Measurements from ENCODE around the gene IP6K1. TPM values are rescaled to one million over a fixed set of nuclear protein-coding genes. Genes with fewer than 3 reads are reported as not detected.
"Not testable (repeated sequence)": the region's sequence is repeated elsewhere in the genome, so short reads cannot be mapped to it uniquely, and the experiment has no call there.

The IP6K1 gene
- 82.4 TPM for total RNA-seq

DNA sequence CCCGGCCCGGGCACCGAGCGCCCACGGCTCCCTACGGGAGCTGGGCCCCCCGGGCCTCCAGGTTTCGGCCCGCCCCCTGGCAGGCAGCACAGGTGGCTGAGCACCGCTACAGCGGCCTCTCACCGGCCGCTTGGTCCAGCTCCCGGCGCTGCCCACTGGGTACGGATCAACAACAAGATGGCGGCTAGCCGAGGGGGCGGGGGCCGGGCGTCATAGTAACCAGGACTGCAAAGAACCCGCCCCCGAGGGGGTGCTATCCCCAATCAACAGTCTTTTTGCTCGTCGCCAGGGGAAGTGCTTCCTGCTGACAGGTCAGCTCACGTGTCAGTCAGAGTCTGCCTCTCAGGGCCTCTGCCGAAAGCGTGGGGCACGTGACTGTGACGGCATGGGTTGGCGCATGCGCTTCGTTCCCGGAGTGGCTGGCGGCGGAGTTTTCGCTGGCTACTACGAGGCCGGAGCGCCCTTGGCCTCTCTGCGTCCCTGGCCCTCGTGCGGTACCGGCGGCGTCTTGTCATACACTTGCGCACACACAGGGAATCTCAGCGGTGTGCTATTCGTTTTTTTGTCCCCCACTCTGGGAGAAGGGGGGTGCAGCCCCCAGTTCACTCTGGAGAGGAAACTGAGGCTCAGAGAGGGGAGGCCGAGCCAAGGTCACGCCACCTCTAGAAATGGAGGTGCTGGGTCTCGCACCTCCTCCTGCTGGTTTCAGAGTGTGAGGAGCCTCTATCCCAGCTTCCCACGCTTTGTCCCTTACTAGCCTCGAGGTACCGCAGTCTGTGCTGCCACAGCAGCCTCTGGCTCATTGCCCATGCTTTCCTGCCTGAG, at the start of gene IP6K1:
TSS of gene IP6K1 (minus strand) at position 186 of the 825 bp plus-strand sequence. CDS start 38,502 bp downstream, outside the sequence.
- peak; percentile 92 to 100 (median 100) for DNase-seq (ENCODE audit: low read depth in 2 of 3, low spot score in 2 of 3)

DNA sequence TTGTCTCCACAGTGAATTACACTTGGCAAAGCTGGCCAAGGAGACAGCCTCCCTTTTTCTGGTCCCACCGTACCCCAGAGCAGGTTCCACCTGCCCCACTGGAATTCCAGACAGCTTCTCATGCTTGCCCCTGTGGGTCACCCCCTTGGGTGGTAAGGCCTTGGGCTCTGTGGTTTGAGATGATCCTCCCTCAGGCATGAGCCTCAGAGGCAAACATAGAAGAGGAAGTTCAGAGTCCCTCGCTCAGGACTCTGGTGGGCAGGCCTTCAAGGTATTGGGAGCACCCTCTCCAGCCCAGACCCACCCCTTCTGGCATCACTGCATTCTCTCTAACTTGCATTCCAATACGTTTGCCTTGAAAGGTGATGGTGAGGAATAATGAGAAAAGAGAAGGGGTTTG, 45.0 kb upstream of the IP6K1 start:
- DNase-seq (ENCODE audit: low read depth in 2 of 3, low spot score in 2 of 3): peak in 2 of 3 donors; percentile 17 to 57

DNA sequence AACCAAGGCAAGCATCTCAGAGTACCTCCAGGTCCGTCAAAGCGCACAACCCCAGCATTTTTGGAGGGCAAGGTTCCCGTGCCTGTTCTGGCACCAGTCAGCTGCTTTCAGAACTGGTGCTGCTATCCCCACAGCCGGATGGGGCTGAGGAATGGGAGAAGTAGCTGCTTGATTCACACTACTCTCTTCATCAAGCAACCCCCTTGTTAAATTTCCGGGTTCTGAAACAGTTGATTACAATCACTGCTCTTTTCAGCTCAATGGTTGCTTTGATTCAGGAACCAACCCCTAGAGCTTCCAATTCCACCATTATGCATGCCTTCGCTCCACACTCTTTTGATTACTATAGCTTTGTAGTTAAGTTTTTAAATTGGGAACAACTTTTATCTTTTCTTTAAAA, 39.7 kb upstream of the IP6K1 start:
- no peak for DNase-seq (ENCODE audit: low read depth in 2 of 3, low spot score in 2 of 3)

DNA sequence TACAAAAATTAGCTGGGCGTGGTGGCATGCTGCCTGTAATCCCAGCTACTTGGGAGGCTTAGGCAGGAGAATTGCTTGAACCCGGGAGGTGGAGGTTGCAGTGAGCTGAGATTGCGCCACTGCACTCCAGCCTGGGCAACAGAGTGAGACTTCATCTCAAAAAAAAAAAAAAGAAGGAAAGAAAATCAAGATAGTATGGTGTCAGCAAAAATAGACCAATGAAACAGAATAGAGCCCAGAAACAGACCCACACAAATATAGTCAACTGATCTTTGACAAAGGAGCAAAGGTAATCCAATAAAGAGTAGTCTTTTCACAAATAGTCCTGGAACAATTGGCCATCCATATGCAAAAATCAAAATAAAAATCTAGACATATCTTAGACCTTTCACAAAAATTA, 36.8 kb upstream of the IP6K1 start:
- not testable (repeated sequence) for DNase-seq (ENCODE audit: low read depth in 2 of 3, low spot score in 2 of 3)

DNA sequence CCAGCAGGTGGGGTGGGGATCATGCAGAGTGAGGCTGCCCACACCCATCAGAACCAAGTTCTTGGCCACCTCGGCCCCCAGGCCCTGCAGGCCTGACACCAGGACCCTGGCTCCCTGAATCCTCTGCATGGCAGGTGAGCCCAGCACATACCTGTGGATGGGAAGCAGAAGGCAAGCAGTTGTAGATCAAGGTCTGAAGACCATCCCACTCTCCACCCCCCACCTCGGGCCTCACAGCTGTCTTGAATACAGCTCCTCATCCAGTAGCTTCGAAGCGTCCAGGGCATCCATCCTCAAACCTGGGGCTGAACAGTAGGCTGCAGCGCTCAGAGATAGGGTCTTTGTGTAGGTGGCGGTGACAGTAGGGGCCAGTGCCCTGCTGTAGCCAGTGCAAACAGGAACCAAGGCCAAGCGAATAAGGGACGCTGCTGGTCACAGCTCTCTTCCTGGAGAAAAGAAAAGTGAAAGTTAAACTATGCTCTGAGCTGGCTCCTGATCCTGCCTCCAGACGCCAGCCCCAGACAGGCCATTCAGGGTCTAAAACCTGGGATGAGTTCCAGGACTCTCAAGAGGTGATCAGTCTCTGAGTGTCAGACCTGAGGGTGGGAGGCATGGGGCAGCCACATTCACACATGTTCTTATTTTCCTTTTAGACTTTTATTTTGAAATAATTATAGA, 27.3 kb upstream of the IP6K1 start, which contains the start of gene UBA7:
TSS of gene UBA7 (minus strand) at position 457 of the 678 bp plus-strand sequence. CDS start at position 291, 166 bp downstream.
- peak in 2 of 3 donors; percentile 55 to 63 for DNase-seq (ENCODE audit: low read depth in 2 of 3, low spot score in 2 of 3)

DNA sequence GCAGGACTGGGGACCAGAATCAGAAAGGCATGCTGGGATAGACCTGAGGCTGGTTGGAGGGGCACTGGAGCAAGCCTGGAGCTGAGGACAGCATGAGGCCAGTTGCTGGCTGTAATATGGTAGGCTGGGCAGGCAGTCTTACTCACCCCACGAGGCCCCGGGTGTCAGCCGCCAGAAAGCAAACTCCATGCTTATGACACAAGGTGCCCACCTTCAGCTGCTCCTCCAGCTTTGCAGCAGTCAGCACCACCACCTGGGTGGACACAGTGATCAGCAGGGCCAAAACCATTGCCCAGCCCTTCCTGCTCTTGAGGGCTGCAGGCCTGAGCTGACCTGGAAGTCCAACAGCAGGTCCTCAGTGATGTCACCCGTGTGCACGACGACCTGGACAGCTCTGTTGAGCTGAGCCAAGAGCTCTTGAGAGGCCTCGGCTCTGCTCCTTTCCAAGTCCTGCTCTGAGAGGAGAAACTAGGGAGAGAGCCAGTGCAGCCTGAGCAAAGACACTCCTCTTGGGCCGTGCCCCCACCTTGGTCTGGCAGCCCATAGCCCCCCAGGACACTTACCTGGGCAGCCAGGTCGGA, 26.7 kb upstream of the IP6K1 start:
- no peak for DNase-seq (ENCODE audit: low read depth in 2 of 3, low spot score in 2 of 3)

DNA sequence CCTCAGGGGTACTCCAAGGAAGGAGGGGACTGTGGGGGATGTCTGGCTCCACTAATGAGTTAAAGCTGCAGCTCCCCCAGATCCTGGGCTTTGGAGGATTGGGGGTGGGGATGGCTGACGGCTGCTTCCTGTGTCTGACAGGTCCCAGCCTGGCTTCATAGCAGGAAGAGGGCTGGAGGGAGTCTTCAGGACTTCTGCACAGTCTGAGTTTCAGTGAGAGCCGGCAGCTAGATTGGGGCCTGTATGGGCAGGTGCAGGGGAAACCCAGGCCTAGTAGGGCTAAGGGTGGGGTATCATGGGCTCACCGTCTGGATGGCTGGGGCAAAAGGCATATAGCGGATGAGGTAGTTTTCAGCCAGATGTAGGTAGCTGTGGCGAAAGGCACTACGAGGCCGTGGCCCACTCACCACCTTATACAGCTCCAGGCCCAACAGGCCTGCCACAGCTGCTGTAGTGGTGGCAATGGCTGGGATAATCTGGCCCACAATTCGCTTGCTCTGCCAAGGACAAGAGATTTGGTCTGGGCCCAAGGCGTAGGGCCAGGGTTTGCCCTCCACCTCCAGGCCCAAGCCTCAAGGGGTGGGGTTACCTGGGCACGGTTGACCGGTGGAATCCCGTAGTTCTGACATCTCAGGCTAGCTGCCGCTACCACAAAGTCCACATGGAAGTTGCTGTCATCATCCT, 21.2 kb upstream of the IP6K1 start:
- DNase-seq (ENCODE audit: low read depth in 2 of 3, low spot score in 2 of 3): peak in 2 of 3 donors; percentile 33 to 45

DNA sequence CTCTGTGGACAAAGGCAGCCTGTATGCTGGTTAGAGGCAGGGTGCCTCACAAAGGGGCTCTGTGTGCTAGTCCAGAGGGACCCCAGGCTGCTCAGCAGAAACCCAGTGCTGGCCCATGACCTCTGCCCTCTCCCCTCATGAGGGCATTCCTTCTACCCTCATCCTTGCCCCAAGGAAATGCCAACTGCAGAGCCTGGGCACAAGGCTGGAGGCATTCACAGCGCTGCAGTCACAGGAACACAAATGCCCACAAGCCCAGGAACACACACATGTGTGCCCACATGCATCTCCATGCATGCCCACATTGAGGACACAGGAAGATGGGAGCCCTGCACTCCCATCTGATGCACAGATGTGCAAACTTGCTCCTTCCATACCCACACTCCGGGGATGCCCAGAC, 20.5 kb upstream of the IP6K1 start:
- peak in 1 of 3 donors; percentile 28 for DNase-seq (ENCODE audit: low read depth in 2 of 3, low spot score in 2 of 3)

DNA sequence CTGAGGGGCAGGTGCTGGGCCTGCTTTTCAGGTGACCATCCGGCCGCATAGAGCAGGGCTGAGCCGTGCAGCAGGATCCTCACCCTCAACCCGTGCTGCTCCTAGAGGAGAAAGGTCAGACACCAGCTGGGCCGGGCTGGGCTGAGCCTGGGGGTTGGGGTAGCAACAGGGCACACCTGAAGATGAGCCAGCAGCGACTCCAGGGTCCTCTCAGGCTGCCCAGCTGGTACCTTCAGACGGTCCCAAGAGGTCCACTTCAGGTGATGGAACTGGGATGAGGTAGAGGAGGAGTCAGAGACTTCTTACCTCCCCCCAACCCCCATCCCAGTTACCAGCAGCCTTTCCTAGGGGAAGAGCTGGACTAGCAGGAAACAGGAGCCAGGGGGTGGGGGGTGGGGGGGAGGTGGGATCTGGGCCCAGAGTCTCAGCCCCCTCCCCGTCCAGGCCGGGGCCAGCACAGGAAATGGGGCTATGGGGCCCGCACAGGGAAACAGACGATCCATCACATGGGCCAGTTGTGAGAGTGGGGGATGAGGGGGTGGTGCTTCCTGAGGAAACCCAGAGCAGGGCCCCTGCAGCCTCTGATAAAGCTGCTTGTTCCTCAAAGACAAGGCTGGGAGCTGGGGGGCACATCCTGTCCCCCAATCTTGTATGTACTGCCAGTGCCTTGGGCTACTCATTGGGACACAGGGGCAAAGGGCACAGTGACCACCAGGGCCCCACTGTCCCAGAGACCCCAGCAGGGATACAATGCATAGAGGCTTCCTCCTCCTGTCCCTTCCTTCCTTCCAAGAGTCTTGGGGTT, 19.8 kb upstream of the IP6K1 start:
- DNase-seq (ENCODE audit: low read depth in 2 of 3, low spot score in 2 of 3): peak in 2 of 3 donors; percentile 92 to 98

DNA sequence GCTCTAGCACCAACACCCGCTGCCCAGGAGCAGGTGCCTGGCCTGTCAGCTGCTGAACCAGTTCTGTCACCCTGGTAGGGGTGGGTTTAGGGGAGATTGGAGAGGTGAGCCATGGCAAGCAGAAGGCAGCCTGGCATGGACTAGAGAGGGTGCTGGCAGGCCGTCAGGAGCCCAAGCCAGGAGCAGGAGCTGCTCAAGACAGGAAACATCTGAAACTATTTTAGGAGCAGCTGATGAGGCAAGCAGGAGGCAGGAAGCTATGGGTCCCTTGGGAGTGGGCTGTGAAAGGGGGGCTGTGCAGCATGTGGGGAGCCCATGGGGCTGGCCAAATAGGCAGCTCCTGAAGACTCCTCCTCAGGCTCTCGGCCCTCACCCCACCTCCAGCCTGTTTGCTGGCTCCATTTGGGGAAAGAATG, 19.0 kb upstream of the IP6K1 start:
- DNase-seq (ENCODE audit: low read depth in 2 of 3, low spot score in 2 of 3): peak in 2 of 3 donors; percentile 63 to 78

DNA sequence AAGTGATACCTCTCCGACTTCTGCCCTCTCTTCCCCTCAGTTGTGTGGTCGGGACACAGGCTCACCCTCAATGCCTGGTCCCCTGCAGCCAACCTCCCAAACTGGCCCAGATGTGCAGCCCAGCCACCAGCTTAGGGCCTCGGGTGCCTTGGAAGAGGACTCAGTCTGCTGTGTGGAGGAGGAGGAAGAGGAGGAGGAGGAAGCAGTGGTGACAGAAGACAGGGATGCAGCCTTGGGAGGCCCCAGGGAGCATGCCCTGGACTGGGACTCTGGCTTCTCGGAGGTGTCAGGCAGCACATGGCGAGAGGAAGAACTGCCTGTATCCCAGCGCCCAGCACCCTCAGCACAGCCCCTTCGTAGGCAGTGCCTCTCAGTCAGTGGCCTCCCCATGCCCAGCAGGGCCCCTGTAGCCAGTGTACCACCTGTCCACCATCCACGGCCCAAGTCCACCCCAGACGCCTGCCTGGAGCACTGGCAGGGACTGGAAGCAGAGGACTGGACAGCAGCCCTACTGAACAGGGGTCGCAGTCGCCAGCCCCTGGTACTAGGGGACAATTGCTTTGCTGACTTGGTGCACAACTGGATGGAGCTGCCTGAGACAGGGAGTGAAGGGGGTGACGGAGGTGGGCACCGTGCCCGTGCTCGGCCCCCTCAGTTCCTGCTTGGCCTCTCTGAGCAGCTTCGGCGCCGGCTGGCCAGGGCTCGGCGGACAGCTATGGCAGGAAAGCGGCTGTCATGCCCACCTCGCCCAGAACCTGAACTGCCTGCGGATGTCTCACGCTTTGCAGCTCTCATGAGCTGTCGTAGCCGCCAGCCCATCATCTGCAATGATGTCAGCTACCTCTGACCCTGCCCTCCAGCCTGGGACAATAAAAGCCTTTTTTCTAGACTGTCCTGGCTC, 18.0 kb upstream of the IP6K1 start:
- peak in 1 of 3 donors; percentile 22 for DNase-seq (ENCODE audit: low read depth in 2 of 3, low spot score in 2 of 3)

DNA sequence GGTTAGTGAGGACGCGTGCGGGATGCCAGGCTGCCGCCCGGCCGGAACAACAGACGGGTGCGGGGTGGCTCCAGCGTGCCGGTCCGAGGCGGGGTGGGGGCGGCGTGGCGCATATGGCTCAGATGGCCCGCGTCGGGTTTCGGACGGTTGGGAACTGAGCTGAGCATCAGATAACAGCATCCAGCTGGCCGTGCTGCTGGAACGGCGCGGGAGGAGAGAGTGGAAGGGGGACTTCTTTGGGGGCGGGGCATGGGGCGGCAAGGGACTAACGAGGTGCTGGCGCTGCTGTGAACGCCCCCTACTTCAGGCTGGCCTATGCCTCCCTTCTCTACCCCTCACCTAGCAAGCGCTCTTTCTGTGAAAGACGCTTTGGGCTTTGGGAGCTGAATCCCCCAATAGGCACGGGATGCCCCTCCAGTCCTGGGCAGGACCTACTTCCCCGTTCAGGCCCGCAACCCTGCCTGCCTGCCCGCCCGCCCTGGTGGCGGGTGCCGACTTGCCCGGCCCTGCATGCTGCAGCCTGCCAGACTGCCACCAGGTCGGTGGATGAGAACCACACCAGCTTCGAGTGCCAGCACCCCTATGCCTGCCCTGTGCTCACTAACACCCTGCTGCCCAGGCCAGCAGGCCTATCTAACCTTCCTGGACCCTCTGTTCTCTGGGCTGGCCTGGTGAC, 17.3 kb upstream of the IP6K1 start:
- peak in 2 of 3 donors; percentile 59 to 78 for DNase-seq (ENCODE audit: low read depth in 2 of 3, low spot score in 2 of 3)

DNA sequence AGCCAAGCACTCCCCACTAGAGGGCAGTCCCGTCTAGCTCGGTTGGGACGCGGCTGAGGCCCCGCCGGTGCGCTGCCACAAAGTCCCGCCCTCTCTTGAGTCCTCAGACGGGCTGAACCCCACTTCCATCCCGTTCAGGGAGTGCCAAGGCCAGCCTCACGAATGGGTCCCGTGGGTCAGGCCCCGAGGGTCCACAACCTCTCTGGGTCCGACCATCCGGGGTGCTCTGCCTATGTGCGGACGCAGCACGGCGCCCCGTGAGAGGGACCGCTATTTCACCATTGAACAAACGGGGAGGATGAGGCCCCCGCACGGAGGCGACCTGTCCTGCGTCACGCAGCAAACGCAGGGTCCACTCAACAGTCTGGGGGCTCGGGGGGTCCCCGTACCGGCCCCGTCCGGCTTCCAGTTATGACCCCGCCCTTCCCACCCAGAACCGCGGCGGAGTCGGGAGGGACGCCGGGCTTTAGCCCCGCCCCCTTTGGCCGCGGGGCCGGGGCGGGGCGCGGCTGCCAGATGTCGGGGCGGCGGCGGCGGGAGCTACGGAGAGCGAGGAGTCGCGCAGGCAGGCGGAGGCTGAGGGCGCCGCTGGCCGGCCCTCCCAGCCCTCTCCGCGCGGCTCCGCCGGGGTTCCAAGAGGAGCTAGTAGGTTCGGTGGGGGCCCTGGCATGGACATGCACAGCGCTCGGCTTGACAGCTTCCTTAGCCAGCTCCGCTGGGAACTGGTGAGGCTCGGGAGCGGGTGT, 16.6 kb upstream of the IP6K1 start, which contains the start of gene INKA1:
TSS of gene INKA1 (plus strand) at position 543 of the 746 bp plus-strand sequence. CDS start at position 675, 132 bp downstream.
- peak; percentile 74 to 93 (median 86) for DNase-seq (ENCODE audit: low read depth in 2 of 3, low spot score in 2 of 3)

DNA sequence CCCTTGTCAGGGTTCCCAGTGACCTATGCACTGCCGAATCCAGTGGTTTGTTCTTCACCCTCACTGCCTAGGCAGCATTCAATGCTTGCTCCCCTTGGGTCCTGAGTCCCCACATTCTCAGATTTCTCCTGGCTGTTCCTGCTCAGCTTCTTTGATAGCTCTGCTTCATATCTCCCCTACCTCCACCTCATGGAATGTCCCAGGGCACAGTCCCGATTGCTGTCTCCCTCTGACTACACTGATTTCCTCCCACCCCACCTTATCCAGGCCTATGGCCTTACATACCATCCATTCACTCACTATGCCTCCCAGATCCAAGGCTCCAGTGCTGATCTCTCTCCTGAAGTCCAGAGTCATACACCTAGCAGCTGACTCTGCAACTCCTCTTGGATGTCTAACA, 14.8 kb upstream of the IP6K1 start:
- DNase-seq (ENCODE audit: low read depth in 2 of 3, low spot score in 2 of 3): no peak

DNA sequence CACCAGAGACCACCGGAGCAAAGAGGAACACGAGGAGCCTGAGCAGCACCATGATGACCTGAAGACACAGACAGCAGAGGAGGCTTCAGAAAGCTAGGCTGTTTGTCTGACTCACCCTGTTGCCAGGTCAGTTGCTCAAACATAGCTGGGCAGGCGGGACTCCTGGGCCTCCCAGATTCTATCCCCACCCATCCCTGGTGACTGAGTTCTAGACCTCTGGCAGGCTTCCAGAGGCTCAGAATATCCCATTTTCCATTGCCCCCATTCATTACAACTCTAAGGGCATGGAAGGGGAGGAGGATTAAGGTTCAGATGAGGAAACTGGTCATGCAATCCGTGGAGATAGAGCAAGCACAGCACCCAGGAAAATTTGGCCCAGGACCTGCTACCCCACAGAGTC, 13.4 kb upstream of the IP6K1 start, which contains the start of gene CDHR4:
TSS of gene CDHR4 (minus strand) at position 113 of the 400 bp plus-strand sequence. CDS start at position 52, 61 bp downstream.
- no peak for DNase-seq (ENCODE audit: low read depth in 2 of 3, low spot score in 2 of 3)

DNA sequence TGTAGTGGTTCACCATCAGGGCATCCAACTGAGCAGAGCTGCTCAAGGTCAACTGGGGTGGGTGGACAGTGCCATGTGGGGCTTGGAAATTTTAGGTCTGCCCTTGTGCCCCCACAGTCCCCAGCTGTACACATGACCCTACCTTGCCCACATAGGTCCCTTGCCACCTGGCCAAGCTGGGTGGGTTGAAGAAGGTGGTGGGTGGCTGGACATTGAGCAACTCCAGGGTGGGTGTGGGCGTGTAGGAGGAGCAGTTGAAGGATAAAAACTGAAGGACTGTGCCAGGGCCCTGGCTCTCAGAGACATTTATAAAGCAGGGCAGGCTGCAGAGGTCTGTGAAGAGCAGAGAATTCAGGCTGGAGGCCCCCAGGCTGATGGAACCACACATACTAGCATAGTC, 12.8 kb upstream of the IP6K1 start:
- DNase-seq (ENCODE audit: low read depth in 2 of 3, low spot score in 2 of 3): no peak
